Hepatocyte (in vitro differentiated cells): ENCODE measurements around the gene TEX19. TPM values are rescaled to one million over a fixed set of nuclear protein-coding genes. Genes with fewer than 3 reads are reported as not detected.

Experiments used
- DNase-seq: peaks from one replicate; pipeline ENCODE4 v3.0.0-alpha.2; 2016; ENCODE audit warnings: low spot score
- H2AFZ ChIP-seq: fragments of 200-600 bp; sonication (generic); 2 replicates; pipeline ENCODE4 v1.6.0; 2016; ENCODE audit warnings: antibody characterized with exemption, mild to moderate bottlenecking
- H3K27ac ChIP-seq: fragments of 200-600 bp; sonication (generic); 2 replicates; pipeline ENCODE4 v1.5.1; 2016; ENCODE audit warnings: mild to moderate bottlenecking
- H3K27me3 ChIP-seq: fragments of 200-600 bp; sonication (generic); 2 replicates; pipeline ENCODE4 v1.6.1; 2016
- H3K36me3 ChIP-seq: fragments of 200-600 bp; sonication (generic); replicated peaks from 2 replicates; pipeline ENCODE4 v1.5.1; 2016; ENCODE audit warnings: low read depth; ENCODE audit not compliant: insufficient read depth
- H3K4me1 ChIP-seq: fragments of 200-600 bp; sonication (generic); 2 replicates; pipeline ENCODE4 v1.5.1; 2016; ENCODE audit warnings: mild to moderate bottlenecking, moderate library complexity; ENCODE audit not compliant: insufficient read depth
- H3K4me2 ChIP-seq: fragments of 200-600 bp; sonication (generic); 2 replicates; pipeline ENCODE4 v1.6.0; 2016
- H3K4me3 ChIP-seq: fragments of 200-600 bp; sonication (generic); 2 replicates; pipeline ENCODE4 v1.5.1; 2016; ENCODE audit warnings: mild to moderate bottlenecking
- H3K79me2 ChIP-seq: fragments of 200-600 bp; sonication (generic); 2 replicates; pipeline ENCODE4 v1.6.0; 2017; ENCODE audit warnings: mild to moderate bottlenecking
- H3K9me2 ChIP-seq: fragments of 200-600 bp; sonication (generic); replicated peaks from 2 replicates; pipeline ENCODE4 v1.6.0; 2017; ENCODE audit warnings: mild to moderate bottlenecking; ENCODE audit not compliant: insufficient read depth
- H3K9me3 ChIP-seq: fragments of 200-600 bp; sonication (generic); 2 replicates; pipeline ENCODE4 v1.5.1; 2016; ENCODE audit warnings: low read depth, mild to moderate bottlenecking
- H4K20me1 ChIP-seq: fragments of 200-600 bp; sonication (generic); 2 replicates; pipeline ENCODE4 v1.6.0; 2016; ENCODE audit warnings: mild to moderate bottlenecking; ENCODE audit not compliant: insufficient read depth, poor library complexity, severe bottlenecking
- CTCF ChIP-seq: fragments of 200-600 bp; sonication (generic); IDR thresholded peaks from 2 replicates; pipeline ENCODE4 v1.5.1; 2016; ENCODE audit warnings: antibody characterized with exemption, mild to moderate bottlenecking; ENCODE audit not compliant: poor library complexity
- EZH2 ChIP-seq: fragments of 200-600 bp; sonication (generic); IDR thresholded peaks from 2 replicates; pipeline ENCODE4 v1.6.1; 2016; ENCODE audit warnings: antibody characterized with exemption, mild to moderate bottlenecking, borderline replicate concordance
- EZH2phosphoT487 ChIP-seq: fragments of 200-600 bp; sonication (generic); IDR thresholded peaks from one replicate; pipeline ENCODE4 v1.6.1; 2018; ENCODE audit warnings: antibody characterized with exemption, mild to moderate bottlenecking, low read depth, moderate library complexity; ENCODE audit not compliant: unreplicated experiment, severe bottlenecking
- WGBS: methylation state at CpG from one replicate; pipeline ENCODE4 v1.1.6; 2016; ENCODE audit warnings: low lambda C conversion rate; ENCODE audit errors: missing lambda C conversion rate; 5-methylcytosine and 5-hydroxymethylcytosine counted together
- polyA plus RNA-seq: library from polyadenylated mRNA; unstranded; fragments of >200 nt; fragmentation: Nextera tagmentation; extraction: Ambion mirVana; gene quantifications from 2 replicates; pipeline ENCODE4 v1.2.1, GENCODE V29; 2016
- total RNA-seq: library from RNA; depleted of rRNA; stranded (reverse); fragments of >200 nt; gene quantifications from 2 replicates; pipeline ENCODE4 v1.2.3, GENCODE V29; 2014

TEX19 gene
- total and polyA plus RNA-seq, 2 experiments from 2014 or later: not detected

GRCh38 chr17:82334622-82335394 lies 24.2 kb upstream of the TEX19 start:
- Histone ChIP-seq H3K27me3 (no peaks in the 10 kb centered on the region), H3K36me3 (no peaks in the 10 kb centered on the region), H3K9me2 (no peaks in the 10 kb centered on the region), H3K79me2 (no peaks in the 10 kb centered on the region), H3K4me2 (peak overlapping the region; percentile 93), H3K27ac (peak overlapping the region; percentile 55), H3K9me3 (no peaks in the 10 kb centered on the region), H4K20me1 (no peaks in the 10 kb centered on the region), H3K4me1 (peaks cover 58% of the 10 kb centered on the region), H3K4me3 (no peak overlapping the region), H2AFZ (no peak overlapping the region)
- TF ChIP-seq CTCF: no peak
- no peak for TF ChIP-seq EZH2
- TF ChIP-seq EZH2phosphoT487: no peak
- WGBS: 74% methylated on average over 16 of the region's 16 CpGs
- no peak for DNase-seq

GRCh38 chr17:82338858-82339633 lies 20.0 kb upstream of the TEX19 start:
- Histone ChIP-seq H2AFZ (peak overlapping the region; percentile 50), H3K4me3 (no peak overlapping the region), H3K36me3 (no peaks in the 10 kb centered on the region), H3K79me2 (no peaks in the 10 kb centered on the region), H3K9me2 (no peaks in the 10 kb centered on the region), H3K4me2 (peak overlapping the region; percentile 72), H3K27ac (peak overlapping the region; percentile 80), H3K4me1 (peaks cover 31% of the 10 kb centered on the region), H4K20me1 (no peaks in the 10 kb centered on the region), H3K9me3 (no peaks in the 10 kb centered on the region), H3K27me3 (no peaks in the 10 kb centered on the region)
- TF ChIP-seq EZH2: no peak
- TF ChIP-seq CTCF: no peak
- TF ChIP-seq EZH2phosphoT487: no peak
- 33% methylated on average over 29 of the region's 29 CpGs for WGBS
- DNase-seq: peak; percentile 77

GRCh38 chr17:82339634-82340580 lies 19.1 kb upstream of the TEX19 start:
- no peaks in the 10 kb centered on the region for H3K79me2 ChIP-seq
- H3K9me2 ChIP-seq: no peaks in the 10 kb centered on the region
- no peak overlapping the region for H3K4me3 ChIP-seq
- H3K9me3 ChIP-seq: no peaks in the 10 kb centered on the region
- WGBS: 59% methylated on average over 8 of the region's 10 CpGs
- no peak for DNase-seq
- H4K20me1 ChIP-seq: no peaks in the 10 kb centered on the region
- H3K4me1 ChIP-seq: peaks cover 27% of the 10 kb centered on the region
- no peaks in the 10 kb centered on the region for H3K27me3 ChIP-seq
- H3K4me2 ChIP-seq: peak overlapping the region; percentile 72
- peak overlapping the region; percentile 80 for H3K27ac ChIP-seq
- peak overlapping the region; percentile 50 for H2AFZ ChIP-seq
- TF ChIP-seq CTCF (no peak), EZH2 (no peak), EZH2phosphoT487 (no peak)
- no peaks in the 10 kb centered on the region for H3K36me3 ChIP-seq
